Measurements from ENCODE around the gene SERINC5.

DNA sequence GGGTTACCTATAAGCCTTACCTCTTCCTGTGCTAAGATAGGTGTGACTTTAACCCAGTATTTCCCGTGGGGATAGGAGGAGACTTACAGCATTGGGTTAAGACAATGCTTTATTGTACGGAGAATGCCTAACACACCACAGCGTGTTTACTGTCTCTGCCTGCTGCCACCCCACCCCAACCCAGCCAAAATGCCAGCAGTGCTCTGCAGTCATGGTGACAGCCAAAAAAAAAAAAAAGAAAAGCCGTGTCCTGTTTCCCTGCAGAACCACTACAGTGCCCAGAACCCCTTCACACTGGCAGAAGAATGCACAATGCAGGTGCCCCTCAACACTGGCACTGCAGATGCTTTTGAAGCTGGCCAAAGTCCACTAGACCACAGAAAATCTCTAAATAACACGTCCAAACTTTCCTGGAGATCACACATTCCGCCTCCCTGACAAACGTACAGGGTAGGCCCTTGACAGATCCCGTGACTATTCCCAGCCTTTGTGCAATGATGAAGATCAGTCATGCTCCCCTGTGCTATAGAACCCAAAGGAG lies 102.2 kb downstream of the SERINC5 start:
- TF ChIP-seq, protein P1, sequence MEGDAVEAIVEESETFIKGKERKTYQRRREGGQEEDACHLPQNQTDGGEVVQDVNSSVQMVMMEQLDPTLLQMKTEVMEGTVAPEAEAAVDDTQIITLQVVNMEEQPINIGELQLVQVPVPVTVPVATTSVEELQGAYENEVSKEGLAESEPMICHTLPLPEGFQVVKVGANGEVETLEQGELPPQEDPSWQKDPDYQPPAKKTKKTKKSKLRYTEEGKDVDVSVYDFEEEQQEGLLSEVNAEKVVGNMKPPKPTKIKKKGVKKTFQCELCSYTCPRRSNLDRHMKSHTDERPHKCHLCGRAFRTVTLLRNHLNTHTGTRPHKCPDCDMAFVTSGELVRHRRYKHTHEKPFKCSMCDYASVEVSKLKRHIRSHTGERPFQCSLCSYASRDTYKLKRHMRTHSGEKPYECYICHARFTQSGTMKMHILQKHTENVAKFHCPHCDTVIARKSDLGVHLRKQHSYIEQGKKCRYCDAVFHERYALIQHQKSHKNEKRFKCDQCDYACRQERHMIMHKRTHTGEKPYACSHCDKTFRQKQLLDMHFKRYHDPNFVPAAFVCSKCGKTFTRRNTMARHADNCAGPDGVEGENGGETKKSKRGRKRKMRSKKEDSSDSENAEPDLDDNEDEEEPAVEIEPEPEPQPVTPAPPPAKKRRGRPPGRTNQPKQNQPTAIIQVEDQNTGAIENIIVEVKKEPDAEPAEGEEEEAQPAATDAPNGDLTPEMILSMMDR (conservative IDR thresholded peaks at IDR 0.05; ENCODE audit: low read depth, low read length), result no peak
- no peak for TF ChIP-seq EZH2 (IDR thresholded peaks at IDR 0.05; ENCODE audit: low read length, unreplicated experiment)
